HG02938 (cell line): ENCODE data around the gene L3MBTL3.
"Not testable (repeated sequence)": the region's sequence is repeated elsewhere in the genome, so short reads cannot be mapped to it uniquely, and the experiment has no call there.

ENCODE experiments used
- ATAC-seq: cut with Tn5 transposase; IDR thresholded peaks from one replicate; pipeline ENCODE4 v1.9.1; 2021; ENCODE audit warnings: mild to moderate bottlenecking, moderate library complexity; ENCODE audit not compliant: unreplicated experiment

Gene L3MBTL3

DNA sequence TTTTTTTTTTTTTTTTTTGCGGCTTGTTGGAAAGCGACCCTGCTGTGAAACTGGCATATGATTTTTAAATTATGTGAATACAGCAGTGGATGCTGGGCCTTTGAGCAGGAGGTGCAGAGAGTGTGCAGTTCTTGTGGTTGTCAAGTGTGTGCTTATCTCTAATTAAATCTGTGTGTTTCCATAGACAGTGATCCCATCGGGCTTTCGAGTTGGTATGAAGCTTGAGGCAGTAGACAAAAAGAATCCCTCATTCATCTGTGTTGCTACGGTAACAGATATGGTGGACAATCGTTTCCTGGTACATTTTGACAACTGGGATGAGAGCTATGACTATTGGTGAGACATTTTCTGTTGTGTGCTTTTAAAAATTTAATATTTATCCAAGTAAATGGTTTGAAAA is 52.4 kb downstream of the L3MBTL3 start:
- ATAC-seq = no peak

- ATAC-seq = no peak
These were observed 57.6 kb downstream of the L3MBTL3 start for GRCh38 chr6:130075879-130076460.

- ATAC-seq = no peak
These were observed 58.1 kb downstream of the L3MBTL3 start for GRCh38 chr6:130076512-130076911.

GRCh38 chr6:130090796-130091195 is 72.4 kb downstream of the L3MBTL3 start:
- ATAC-seq = no peak

DNA sequence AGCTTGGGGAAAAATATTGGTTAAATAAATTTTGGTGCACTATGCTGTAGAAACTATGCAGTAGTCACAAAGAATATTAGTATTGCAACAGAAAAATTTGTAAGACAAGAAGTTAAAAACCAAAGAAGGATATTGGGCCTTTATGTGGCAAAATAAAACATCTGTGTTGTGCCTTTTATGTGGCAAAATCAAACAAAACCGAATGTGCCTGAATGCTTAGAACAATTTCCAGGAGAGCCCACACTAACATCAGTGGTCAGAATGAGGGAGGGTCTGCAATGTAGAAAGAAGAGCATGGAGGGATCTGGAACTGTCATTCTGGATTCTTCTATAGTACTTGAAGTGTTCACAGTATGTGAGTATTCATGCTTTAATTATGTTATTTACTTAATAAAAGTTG is 75.2 kb downstream of the L3MBTL3 start:
- ATAC-seq = no peak

DNA sequence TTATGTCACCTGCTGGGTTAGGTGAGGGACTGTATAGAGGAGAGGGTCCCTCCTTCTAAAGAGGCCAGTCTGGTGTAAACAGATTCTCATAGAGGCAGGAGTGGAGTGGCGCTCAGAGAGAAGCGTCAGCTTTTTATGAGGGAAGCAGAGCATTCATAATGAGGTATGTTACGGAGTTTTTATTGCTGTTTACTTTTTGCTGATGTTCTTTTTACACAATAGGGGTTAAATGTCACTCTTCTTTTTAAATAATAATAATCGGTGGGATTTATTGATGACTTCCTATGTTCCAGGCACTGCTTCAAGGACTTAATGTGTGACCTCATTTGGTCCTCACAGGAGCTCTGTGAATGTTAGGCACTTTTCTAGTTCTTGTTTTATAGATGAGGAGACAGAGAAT is 79.9 kb downstream of the L3MBTL3 start:
- no peak for ATAC-seq

GRCh38 chr6:130099119-130099518 is 80.7 kb downstream of the L3MBTL3 start:
- no peak for ATAC-seq

DNA sequence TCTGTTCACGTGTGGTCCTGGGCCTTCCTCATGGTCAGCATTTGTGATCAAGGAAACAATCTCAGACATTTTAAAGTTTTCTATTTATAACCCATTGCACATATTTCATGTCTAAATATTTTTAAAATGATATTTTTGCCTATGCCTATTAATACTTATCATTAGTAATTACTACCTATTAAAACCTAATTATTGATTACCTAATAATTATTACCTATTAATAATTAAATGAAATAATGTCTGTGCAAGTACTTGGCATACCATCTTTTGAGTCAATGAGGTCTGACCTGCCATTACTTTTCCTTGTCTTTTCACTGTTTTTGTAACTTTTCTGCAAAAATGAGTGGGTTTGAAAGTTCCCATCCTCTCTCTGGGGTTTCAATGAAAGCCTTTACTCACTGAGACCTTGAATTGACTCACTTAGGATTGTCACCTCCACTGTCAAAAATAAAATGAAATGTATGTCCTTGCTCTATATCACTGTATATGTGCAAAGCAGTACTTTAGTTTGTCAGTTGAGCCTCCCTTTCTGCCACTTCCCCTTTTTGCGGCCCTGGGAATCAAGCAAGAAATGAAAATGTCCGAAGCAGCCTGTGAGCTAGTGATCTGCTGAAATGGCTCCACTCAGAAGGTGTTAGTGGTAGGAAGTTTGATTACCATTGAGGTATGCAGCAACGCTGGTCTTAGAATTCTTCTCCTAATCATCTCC is 87.8 kb downstream of the L3MBTL3 start:
- ATAC-seq = peak; percentile 93

DNA sequence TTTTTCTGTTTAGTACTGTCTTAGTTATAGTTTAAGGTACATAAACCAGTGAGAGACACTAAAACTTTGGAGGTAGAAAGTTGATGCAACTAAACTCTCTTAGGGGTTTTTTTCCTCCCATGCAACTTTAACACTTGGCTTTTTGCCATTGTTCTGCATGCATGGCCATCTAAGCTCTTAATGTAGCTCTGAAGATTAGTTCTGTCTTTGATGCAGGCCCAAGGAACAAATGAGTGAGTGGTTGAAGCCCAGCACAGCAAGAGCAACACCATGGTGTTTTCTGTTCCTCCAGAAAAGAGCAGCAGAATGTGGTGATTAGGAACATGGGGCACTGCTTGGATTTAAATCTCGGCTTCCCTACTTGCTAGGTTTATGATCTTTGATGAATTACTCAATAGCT is 89.3 kb downstream of the L3MBTL3 start:
- no peak for ATAC-seq

DNA sequence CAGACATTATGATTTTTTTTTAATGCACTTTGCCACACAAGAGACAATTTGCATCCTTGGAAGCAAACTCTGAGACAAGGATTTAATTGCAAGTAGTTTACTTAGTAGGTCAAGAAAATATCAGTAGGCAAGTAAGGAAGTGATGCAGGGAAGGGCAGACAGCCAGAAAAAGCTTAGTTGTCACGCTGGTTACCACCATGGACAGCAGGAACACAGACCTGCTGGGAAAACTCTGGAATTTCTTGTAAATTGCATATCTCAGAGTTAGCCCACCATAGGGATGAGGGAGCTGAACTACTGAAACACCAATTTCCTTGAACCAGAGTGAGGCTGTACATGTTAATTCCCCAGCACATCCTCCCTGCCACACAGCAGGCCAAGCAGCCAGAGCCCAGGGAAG is 92.7 kb downstream of the L3MBTL3 start:
- no peak for ATAC-seq

- ATAC-seq = no peak
These were observed 94.9 kb downstream of the L3MBTL3 start for GRCh38 chr6:130113201-130113710.

DNA sequence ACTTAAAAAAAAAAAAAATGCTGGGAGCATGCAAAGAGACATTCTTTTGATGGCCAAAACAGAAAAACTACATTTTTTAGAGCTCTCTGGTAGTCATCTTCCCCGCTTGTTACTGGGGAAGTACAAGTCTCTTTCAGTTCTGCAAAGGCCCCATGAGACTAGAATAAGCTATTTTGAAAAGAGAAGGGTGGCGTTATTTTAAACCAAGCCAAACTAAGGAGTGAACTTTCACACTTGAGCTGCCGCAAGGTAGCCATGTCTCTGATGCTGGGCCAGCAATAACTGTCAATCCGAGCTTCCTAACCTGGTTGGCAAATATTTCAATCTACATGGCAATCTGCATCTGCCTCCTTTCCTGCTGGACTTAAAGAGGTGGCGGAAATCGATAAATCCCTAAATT is 96.7 kb downstream of the L3MBTL3 start:
- peak; percentile 88 for ATAC-seq

- peak; percentile 47 for ATAC-seq
These were observed 97.9 kb downstream of the L3MBTL3 start for GRCh38 chr6:130116273-130116672.

GRCh38 chr6:130117187-130117701 is 98.9 kb downstream of the L3MBTL3 start:
- ATAC-seq = not testable (repeated sequence)

GRCh38 chr6:130118236-130118635 is 99.9 kb downstream of the L3MBTL3 start:
- no peak for ATAC-seq

- no peak for ATAC-seq
These were observed 100.8 kb downstream of the L3MBTL3 start for GRCh38 chr6:130119211-130119610.

DNA sequence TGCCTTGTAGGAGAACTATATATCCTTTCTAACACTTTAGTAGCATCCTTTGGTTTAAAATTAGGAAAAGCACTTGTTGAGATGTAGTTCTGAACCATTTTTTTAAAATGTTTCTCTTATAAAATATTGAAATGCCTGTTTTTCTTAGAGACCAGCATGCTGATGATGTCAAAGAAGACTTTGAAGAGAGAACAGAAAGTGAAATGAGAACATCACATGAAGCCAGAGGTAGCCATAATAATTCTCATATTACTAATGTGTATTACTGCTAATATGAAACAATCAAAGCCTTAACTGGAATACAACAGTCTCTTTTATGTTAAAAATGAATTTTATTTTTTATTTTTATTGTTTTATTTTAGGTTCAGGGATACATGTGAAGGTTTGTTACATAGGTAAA is 102.3 kb downstream of the L3MBTL3 start:
- peak; percentile 38 for ATAC-seq

DNA sequence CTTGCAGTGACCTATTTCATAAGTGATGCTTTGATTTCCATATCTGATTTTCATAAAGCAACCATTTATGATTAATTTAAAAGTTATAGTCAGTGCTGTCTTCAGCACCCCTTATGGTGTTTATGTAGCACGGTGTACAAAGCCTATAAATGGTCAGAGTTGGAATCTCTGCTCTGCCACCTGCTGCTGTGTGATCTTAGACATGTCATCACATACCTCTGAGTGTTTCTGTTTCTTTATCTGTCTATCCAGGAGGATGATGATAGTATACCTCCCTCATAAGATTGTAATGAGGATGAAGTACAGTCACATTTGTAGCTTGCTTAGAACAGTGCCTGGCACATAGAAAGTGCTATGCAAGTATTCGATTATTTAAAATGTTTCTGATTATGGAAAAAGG is 103.9 kb downstream of the L3MBTL3 start:
- ATAC-seq = no peak

DNA sequence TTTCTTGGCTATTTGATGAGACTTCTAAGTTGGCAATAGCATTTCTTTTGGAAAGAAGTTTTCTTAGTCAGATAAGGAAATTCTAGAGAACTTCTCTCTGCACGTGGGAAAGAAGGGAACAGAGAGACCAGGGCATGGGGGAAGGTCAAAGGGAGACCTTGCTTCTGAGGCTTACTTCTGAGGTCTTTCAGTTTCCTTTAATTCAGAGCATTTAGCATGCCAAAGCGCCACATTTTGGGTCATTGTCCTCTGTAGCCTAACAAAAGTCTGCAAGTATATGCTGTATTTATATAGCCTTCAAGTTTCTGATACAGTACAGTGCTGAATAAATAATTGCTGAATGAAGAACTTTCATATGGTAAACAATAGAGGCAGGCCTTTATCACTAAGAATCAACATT is 108.8 kb downstream of the L3MBTL3 start:
- no peak for ATAC-seq

GRCh38 chr6:130128326-130128725 is 109.9 kb downstream of the L3MBTL3 start:
- ATAC-seq = no peak

DNA sequence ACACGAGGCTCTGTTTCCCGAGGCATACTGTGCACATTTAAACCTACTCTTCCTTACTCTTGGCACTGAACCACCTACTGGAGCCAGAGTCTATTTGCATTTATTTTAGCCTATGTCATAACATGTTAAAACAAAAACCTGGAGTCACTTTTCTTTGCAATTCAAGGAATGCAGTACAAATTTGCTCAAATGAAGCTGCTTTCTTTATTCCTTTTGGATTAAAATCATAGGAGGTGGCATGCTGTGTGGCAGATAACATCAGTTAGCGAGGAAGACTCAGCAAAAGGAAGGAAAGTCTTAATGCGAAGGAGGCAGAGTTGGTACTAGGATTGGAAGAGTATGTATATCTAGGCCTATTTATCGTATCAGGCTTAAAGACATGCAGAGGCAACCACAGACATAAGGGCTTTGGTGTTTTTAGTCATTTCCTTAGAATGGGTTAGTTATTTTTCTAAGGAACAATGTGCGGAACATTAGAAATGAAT is 111.4 kb downstream of the L3MBTL3 start:
- no peak for ATAC-seq

DNA sequence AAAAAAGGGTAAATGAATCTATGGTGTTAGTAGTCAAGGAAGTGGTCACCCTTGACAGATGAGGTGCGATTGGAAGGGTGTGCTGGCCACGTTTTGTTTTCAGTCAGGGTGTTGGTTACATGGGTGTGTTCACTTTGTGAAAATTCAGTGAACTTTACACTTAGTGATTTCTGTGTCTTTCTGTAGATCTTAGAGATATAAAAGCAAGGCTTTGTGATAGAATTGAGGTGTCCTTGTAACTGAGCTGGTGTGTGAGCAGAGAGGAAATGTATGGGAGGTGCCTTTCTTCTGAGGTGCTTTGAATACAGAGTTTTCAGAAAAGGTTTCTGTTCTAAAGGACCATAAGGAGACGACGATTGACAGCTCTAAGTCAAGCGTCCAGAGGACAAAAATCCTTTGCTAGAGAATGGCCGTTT is 113.9 kb downstream of the L3MBTL3 start:
- ATAC-seq = peak; percentile 90
